Measurements from ENCODE around the gene SPOCK1.

Gene SPOCK1

GRCh38 chr5:137407090-137407489, 92.0 kb downstream of the SPOCK1 start:
- H3K27ac ChIP-seq (ENCODE audit: low read depth, low read length), result no peak overlapping the region
- H3K27me3 ChIP-seq (ENCODE audit: control insufficient read depth in 1 of 2, insufficient read depth in 2 of 2, low read length in 2 of 2), result no peaks in the 10 kb centered on the region
- no peaks in the 10 kb centered on the region for H3K9me3 ChIP-seq (ENCODE audit: low read length)
- H3K4me3 ChIP-seq (ENCODE audit: low read depth in 1 of 2, low read length in 2 of 2), result no peak overlapping the region
- no peaks in the 10 kb centered on the region for H3K4me1 ChIP-seq (ENCODE audit: insufficient read depth, low read length)
- no peak overlapping the region for H3K9ac ChIP-seq (ENCODE audit: low read length)
- H3K36me3 ChIP-seq (ENCODE audit: insufficient read depth, low read length), result no peaks in the 10 kb centered on the region

- Histone ChIP-seq H3K4me1 (ENCODE audit: insufficient read depth, low read length) (no peaks in the 10 kb centered on the region), H3K4me3 (ENCODE audit: low read depth in 1 of 2, low read length in 2 of 2) (no peak overlapping the region), H3K9ac (ENCODE audit: low read length) (no peak overlapping the region), H3K9me3 (ENCODE audit: low read length) (no peaks in the 10 kb centered on the region), H3K36me3 (ENCODE audit: insufficient read depth, low read length) (no peaks in the 10 kb centered on the region), H3K27ac (ENCODE audit: low read depth, low read length) (no peak overlapping the region), H3K27me3 (ENCODE audit: control insufficient read depth in 1 of 2, insufficient read depth in 2 of 2, low read length in 2 of 2) (no peaks in the 10 kb centered on the region)
Measured at GRCh38 chr5:137405393-137405792, 93.7 kb downstream of the SPOCK1 start.

GRCh38 chr5:137403869-137404268, 95.3 kb downstream of the SPOCK1 start:
- Histone ChIP-seq H3K4me3 (ENCODE audit: low read depth in 1 of 2, low read length in 2 of 2) (no peak overlapping the region), H3K36me3 (ENCODE audit: insufficient read depth, low read length) (no peaks in the 10 kb centered on the region), H3K27me3 (ENCODE audit: control insufficient read depth in 1 of 2, insufficient read depth in 2 of 2, low read length in 2 of 2) (no peaks in the 10 kb centered on the region), H3K9me3 (ENCODE audit: low read length) (no peaks in the 10 kb centered on the region), H3K4me1 (ENCODE audit: insufficient read depth, low read length) (no peaks in the 10 kb centered on the region), H3K27ac (ENCODE audit: low read depth, low read length) (no peak overlapping the region), H3K9ac (ENCODE audit: low read length) (no peak overlapping the region)

GRCh38 chr5:137402436-137403187, 96.5 kb downstream of the SPOCK1 start:
- no peak overlapping the region for H3K9ac ChIP-seq (ENCODE audit: low read length)
- H3K4me1 ChIP-seq (ENCODE audit: insufficient read depth, low read length), result no peaks in the 10 kb centered on the region
- no peaks in the 10 kb centered on the region for H3K36me3 ChIP-seq (ENCODE audit: insufficient read depth, low read length)
- H3K27ac ChIP-seq (ENCODE audit: low read depth, low read length), result no peak overlapping the region
- no peaks in the 10 kb centered on the region for H3K27me3 ChIP-seq (ENCODE audit: control insufficient read depth in 1 of 2, insufficient read depth in 2 of 2, low read length in 2 of 2)
- no peaks in the 10 kb centered on the region for H3K9me3 ChIP-seq (ENCODE audit: low read length)
- H3K4me3 ChIP-seq (ENCODE audit: low read depth in 1 of 2, low read length in 2 of 2), result no peak overlapping the region

GRCh38 chr5:137401946-137402345, 97.2 kb downstream of the SPOCK1 start:
- no peaks in the 10 kb centered on the region for H3K9me3 ChIP-seq (ENCODE audit: low read length)
- no peaks in the 10 kb centered on the region for H3K4me1 ChIP-seq (ENCODE audit: insufficient read depth, low read length)
- H3K4me3 ChIP-seq (ENCODE audit: low read depth in 1 of 2, low read length in 2 of 2), result no peak overlapping the region
- no peaks in the 10 kb centered on the region for H3K36me3 ChIP-seq (ENCODE audit: insufficient read depth, low read length)
- no peaks in the 10 kb centered on the region for H3K27me3 ChIP-seq (ENCODE audit: control insufficient read depth in 1 of 2, insufficient read depth in 2 of 2, low read length in 2 of 2)
- H3K9ac ChIP-seq (ENCODE audit: low read length), result no peak overlapping the region
- H3K27ac ChIP-seq (ENCODE audit: low read depth, low read length), result no peak overlapping the region

GRCh38 chr5:137400571-137400970, 98.6 kb downstream of the SPOCK1 start:
- H3K27ac ChIP-seq (ENCODE audit: low read depth, low read length), result no peak overlapping the region
- no peak overlapping the region for H3K9ac ChIP-seq (ENCODE audit: low read length)
- H3K9me3 ChIP-seq (ENCODE audit: low read length), result no peaks in the 10 kb centered on the region
- no peaks in the 10 kb centered on the region for H3K36me3 ChIP-seq (ENCODE audit: insufficient read depth, low read length)
- H3K27me3 ChIP-seq (ENCODE audit: control insufficient read depth in 1 of 2, insufficient read depth in 2 of 2, low read length in 2 of 2), result no peaks in the 10 kb centered on the region
- no peak overlapping the region for H3K4me3 ChIP-seq (ENCODE audit: low read depth in 1 of 2, low read length in 2 of 2)
- H3K4me1 ChIP-seq (ENCODE audit: insufficient read depth, low read length), result peaks cover 5% of the 10 kb centered on the region

GRCh38 chr5:137399911-137400310, 99.2 kb downstream of the SPOCK1 start:
- Histone ChIP-seq H3K27me3 (ENCODE audit: control insufficient read depth in 1 of 2, insufficient read depth in 2 of 2, low read length in 2 of 2) (no peaks in the 10 kb centered on the region), H3K4me1 (ENCODE audit: insufficient read depth, low read length) (peaks cover 11% of the 10 kb centered on the region), H3K27ac (ENCODE audit: low read depth, low read length) (no peak overlapping the region), H3K9me3 (ENCODE audit: low read length) (no peaks in the 10 kb centered on the region), H3K36me3 (ENCODE audit: insufficient read depth, low read length) (no peaks in the 10 kb centered on the region), H3K9ac (ENCODE audit: low read length) (no peak overlapping the region), H3K4me3 (ENCODE audit: low read depth in 1 of 2, low read length in 2 of 2) (no peak overlapping the region)

GRCh38 chr5:137398751-137399150, 100.4 kb downstream of the SPOCK1 start:
- H3K4me3 ChIP-seq (ENCODE audit: low read depth in 1 of 2, low read length in 2 of 2), result no peak overlapping the region
- no peaks in the 10 kb centered on the region for H3K27me3 ChIP-seq (ENCODE audit: control insufficient read depth in 1 of 2, insufficient read depth in 2 of 2, low read length in 2 of 2)
- H3K9ac ChIP-seq (ENCODE audit: low read length), result no peak overlapping the region
- no peak overlapping the region for H3K27ac ChIP-seq (ENCODE audit: low read depth, low read length)
- no peaks in the 10 kb centered on the region for H3K36me3 ChIP-seq (ENCODE audit: insufficient read depth, low read length)
- no peaks in the 10 kb centered on the region for H3K9me3 ChIP-seq (ENCODE audit: low read length)
- H3K4me1 ChIP-seq (ENCODE audit: insufficient read depth, low read length), result peaks cover 18% of the 10 kb centered on the region

GRCh38 chr5:137398154-137398553, 101.0 kb downstream of the SPOCK1 start:
- peaks cover 22% of the 10 kb centered on the region for H3K4me1 ChIP-seq (ENCODE audit: insufficient read depth, low read length)
- no peak overlapping the region for H3K27ac ChIP-seq (ENCODE audit: low read depth, low read length)
- H3K4me3 ChIP-seq (ENCODE audit: low read depth in 1 of 2, low read length in 2 of 2), result no peak overlapping the region
- H3K9ac ChIP-seq (ENCODE audit: low read length), result no peak overlapping the region
- H3K27me3 ChIP-seq (ENCODE audit: control insufficient read depth in 1 of 2, insufficient read depth in 2 of 2, low read length in 2 of 2), result no peaks in the 10 kb centered on the region
- no peaks in the 10 kb centered on the region for H3K36me3 ChIP-seq (ENCODE audit: insufficient read depth, low read length)
- no peaks in the 10 kb centered on the region for H3K9me3 ChIP-seq (ENCODE audit: low read length)

GRCh38 chr5:137395011-137395755, 103.9 kb downstream of the SPOCK1 start:
- Histone ChIP-seq H3K9ac (ENCODE audit: low read length) (no peak overlapping the region), H3K27ac (ENCODE audit: low read depth, low read length) (peak overlapping the region; percentile 59), H3K4me1 (ENCODE audit: insufficient read depth, low read length) (peaks cover 23% of the 10 kb centered on the region), H3K36me3 (ENCODE audit: insufficient read depth, low read length) (no peaks in the 10 kb centered on the region), H3K9me3 (ENCODE audit: low read length) (no peaks in the 10 kb centered on the region), H3K27me3 (ENCODE audit: control insufficient read depth in 1 of 2, insufficient read depth in 2 of 2, low read length in 2 of 2) (no peaks in the 10 kb centered on the region), H3K4me3 (ENCODE audit: low read depth in 1 of 2, low read length in 2 of 2) (peak overlapping the region in 1 of 2 donors; percentile 5)

- H3K27me3 ChIP-seq (ENCODE audit: control insufficient read depth in 1 of 2, insufficient read depth in 2 of 2, low read length in 2 of 2), result no peaks in the 10 kb centered on the region
- H3K27ac ChIP-seq (ENCODE audit: low read depth, low read length), result no peak overlapping the region
- H3K9me3 ChIP-seq (ENCODE audit: low read length), result no peaks in the 10 kb centered on the region
- H3K4me1 ChIP-seq (ENCODE audit: insufficient read depth, low read length), result peaks cover 25% of the 10 kb centered on the region
- H3K9ac ChIP-seq (ENCODE audit: low read length), result no peak overlapping the region
- H3K36me3 ChIP-seq (ENCODE audit: insufficient read depth, low read length), result no peaks in the 10 kb centered on the region
- H3K4me3 ChIP-seq (ENCODE audit: low read depth in 1 of 2, low read length in 2 of 2), result no peak overlapping the region
Measured at GRCh38 chr5:137394380-137394779, 104.7 kb downstream of the SPOCK1 start.

Measured in muscle layer of colon (tissue), 2 donors.